CD4-positive, alpha-beta T cell treated with Interferon gamma for 1 hour (primary cell): ENCODE measurements around the gene TMEM200B.
"Not testable (repeated sequence)": the region's sequence is repeated elsewhere in the genome, so short reads cannot be mapped to it uniquely, and the experiment has no call there.

Experiments used
- DNase-seq: peaks from one replicate; pipeline ENCODE4 v3.0.0-alpha.2; 2020

Gene TMEM200B

GRCh38 chr1:29105822-29106221 lies 17.9 kb downstream of the TMEM200B start:
- no peak for DNase-seq

- DNase-seq, result no peak
Measured at GRCh38 chr1:29100487-29100886, 23.2 kb downstream of the TMEM200B start.

- no peak for DNase-seq
Measured at GRCh38 chr1:29099286-29099685, 24.4 kb downstream of the TMEM200B start.

GRCh38 chr1:29096231-29096886 lies 27.3 kb downstream of the TMEM200B start:
- DNase-seq, result no peak

GRCh38 chr1:29094954-29095353 lies 28.7 kb downstream of the TMEM200B start:
- no peak for DNase-seq

GRCh38 chr1:29094433-29094832 lies 29.3 kb downstream of the TMEM200B start:
- no peak for DNase-seq

- not testable (repeated sequence) for DNase-seq
Measured at GRCh38 chr1:29092704-29093103, 31.0 kb downstream of the TMEM200B start.

- no peak for DNase-seq
Measured at GRCh38 chr1:29090937-29091618, 32.6 kb downstream of the TMEM200B start.

- no peak for DNase-seq
Measured at GRCh38 chr1:29084196-29084521, 39.5 kb downstream of the TMEM200B start.

GRCh38 chr1:29083317-29084195 lies 40.1 kb downstream of the TMEM200B start:
- DNase-seq, result no peak

- DNase-seq, result no peak
Measured at GRCh38 chr1:29082519-29082918, 41.2 kb downstream of the TMEM200B start.

GRCh38 chr1:29081201-29081600 lies 42.5 kb downstream of the TMEM200B start:
- no peak for DNase-seq

- not testable (repeated sequence) for DNase-seq
Measured at GRCh38 chr1:29079916-29080629, 43.6 kb downstream of the TMEM200B start.

GRCh38 chr1:29077155-29077554 lies 46.5 kb downstream of the TMEM200B start:
- no peak for DNase-seq
